Left renal pelvis (tissue), 4 donors: ENCODE measurements around the gene FAM222B. TPM values are rescaled to one million over a fixed set of nuclear protein-coding genes. Genes with fewer than 3 reads are reported as not detected.
"Not testable (repeated sequence)": the region's sequence is repeated elsewhere in the genome, so short reads cannot be mapped to it uniquely, and the experiment has no call there.

Experiments
- DNase-seq, 4 donors: peaks; one replicate each; pipeline ENCODE4 v3.0.0-alpha.2; 2013; ENCODE audit warnings: low read depth in 4 of 4, low spot score in 3 of 4
- polyA plus RNA-seq, 4 donors: library from polyadenylated mRNA; unstranded; fragments of 120-200 nt; gene quantifications; one replicate each; pipeline ENCODE4 v1.2.1, GENCODE V29; 2013; ENCODE audit not compliant: insufficient read length in 4 of 4

The FAM222B gene
- polyA plus RNA-seq, 4 donors = 14.8 to 23.8 (median 21.6) TPM

- DNase-seq = no peak
These were observed 107.3 kb downstream of the FAM222B start for GRCh38 chr17:28735242-28735722.

GRCh38 chr17:28734712-28735241, 107.8 kb downstream of the FAM222B start:
- no peak for DNase-seq

GRCh38 chr17:28733346-28733745, 109.2 kb downstream of the FAM222B start:
- DNase-seq = no peak

GRCh38 chr17:28729950-28730330, 112.7 kb downstream of the FAM222B start:
- DNase-seq = no peak

- peak in 1 of 4 donors; percentile 80 for DNase-seq
These were observed 114.0 kb downstream of the FAM222B start, which contains the start of gene NEK8 for GRCh38 chr17:28728364-28729200. TSS of gene NEK8 (plus strand) at chr17:28728788. CDS start at chr17:28728814, 26 bp downstream.

- DNase-seq = peak in 1 of 4 donors; percentile 89
These were observed 115.7 kb downstream of the FAM222B start for GRCh38 chr17:28726627-28727491.

- DNase-seq = no peak
These were observed 116.4 kb downstream of the FAM222B start, which contains the start of gene TLCD1 for GRCh38 chr17:28726226-28726626. TSS of gene TLCD1 (minus strand) at chr17:28726233. CDS start at chr17:28726097, 136 bp downstream.

GRCh38 chr17:28725660-28726225, 116.8 kb downstream of the FAM222B start:
- no peak for DNase-seq

- no peak for DNase-seq
These were observed 117.4 kb downstream of the FAM222B start for GRCh38 chr17:28725166-28725659.

GRCh38 chr17:28724500-28725165, 118.0 kb downstream of the FAM222B start:
- DNase-seq = no peak

- DNase-seq = not testable (repeated sequence)
These were observed 118.6 kb downstream of the FAM222B start for GRCh38 chr17:28723836-28724499.

GRCh38 chr17:28723159-28723835, 119.3 kb downstream of the FAM222B start:
- no peak for DNase-seq

- no peak for DNase-seq
These were observed 120.0 kb downstream of the FAM222B start for GRCh38 chr17:28722417-28723158.

GRCh38 chr17:28720997-28721329, 121.6 kb downstream of the FAM222B start:
- not testable (repeated sequence) for DNase-seq

- no peak for DNase-seq
These were observed 122.2 kb downstream of the FAM222B start for GRCh38 chr17:28720247-28720996.

GRCh38 chr17:28719021-28719433, 123.6 kb downstream of the FAM222B start:
- DNase-seq = no peak

- DNase-seq = peak in 1 of 4 donors; percentile 60
These were observed 124.1 kb downstream of the FAM222B start for GRCh38 chr17:28718333-28719020.
